IMR-90 (cell line): ENCODE measurements around the gene PPP5C. TPM values are rescaled to one million over a fixed set of nuclear protein-coding genes. Genes with fewer than 3 reads are reported as not detected.

ENCODE experiments used
- ATAC-seq: fragments of 200-7000 bp; cut with Tn5 transposase; 2 replicates; pipeline ENCODE4 v1.9.1; 2020; ENCODE audit warnings: low read depth, mild to moderate bottlenecking, moderate library complexity
- BruUV-seq: library from RNA; stranded (reverse); fragments of 400-500 nt; replicated peaks from 2 replicates; lab custom pipeline; 2021; lab: Mats Ljungman, UMichigan
- CTCF ChIA-PET: fragments of 300-600 bp; formaldehyde crosslinking; extraction: SDS; loops from one replicate; lab custom pipeline; 2021; ENCODE audit warnings: antibody characterized with exemption; lab: Yijun Ruan, JAX
- POLR2A ChIA-PET: fragments of 300-600 bp; sonication (Branson Sonifier 250); formaldehyde crosslinking; loops from one replicate; lab custom pipeline; 2022; ENCODE audit warnings: antibody characterized with exemption; ENCODE audit not compliant: unreplicated experiment; lab: Charles Lee
- DNase-seq: peaks from one replicate; pipeline ENCODE4 v3.0.0; 2013
- H2AFZ ChIP-seq: replicated peaks from 2 replicates; pipeline ENCODE3; 2013; ENCODE audit warnings: low read length, mild to moderate bottlenecking; ENCODE audit not compliant: poor library complexity
- H2AK5ac ChIP-seq: 2 replicates; pipeline ENCODE4 v1.6.1; 2013; ENCODE audit warnings: low read depth, low read length, inconsistent platforms
- H2AK9ac ChIP-seq: replicated peaks from 2 replicates; pipeline ENCODE3; 2013; ENCODE audit warnings: mild to moderate bottlenecking, low read depth, low read length, moderate library complexity; ENCODE audit not compliant: poor library complexity
- H2BK120ac ChIP-seq: 2 replicates; pipeline ENCODE4 v1.6.1; 2013; ENCODE audit warnings: low read depth, low read length, inconsistent platforms
- H2BK15ac ChIP-seq: 3 replicates; pipeline ENCODE4 v1.6.1; 2013; ENCODE audit warnings: low read depth, low read length, inconsistent platforms
- H2BK20ac ChIP-seq: 2 replicates; pipeline ENCODE4 v1.6.1; 2013; ENCODE audit warnings: low read depth, mild to moderate bottlenecking, inconsistent platforms, low read length, moderate library complexity
- H2BK5ac ChIP-seq: 2 replicates; pipeline ENCODE4 v1.6.1; 2013; ENCODE audit warnings: mild to moderate bottlenecking, low read depth, low read length, inconsistent platforms; ENCODE audit not compliant: poor library complexity, severe bottlenecking
- H3K14ac ChIP-seq: replicated peaks from 2 replicates; pipeline ENCODE4 v1.6.1; 2013; ENCODE audit warnings: low read depth, low read length, inconsistent platforms
- H3K18ac ChIP-seq: 2 replicates; pipeline ENCODE4 v1.6.1; 2013; ENCODE audit warnings: low read depth, low read length, control low read depth
- H3K23ac ChIP-seq: 2 replicates; pipeline ENCODE4 v1.6.1; 2013; ENCODE audit warnings: low read depth, low read length, inconsistent platforms
- H3K27ac ChIP-seq: 2 replicates; pipeline ENCODE4 v1.5.1; 2013; ENCODE audit warnings: mild to moderate bottlenecking, control low read depth, low read length; ENCODE audit not compliant: insufficient read depth
- H3K27me3 ChIP-seq: 2 replicates; pipeline ENCODE4 v1.6.1; 2013; ENCODE audit warnings: low read length; ENCODE audit not compliant: control insufficient read depth, insufficient read depth
- H3K36me3 ChIP-seq: 2 replicates; pipeline ENCODE4 v1.6.1; 2013; ENCODE audit warnings: low read length, mixed read lengths; ENCODE audit not compliant: control insufficient read depth, insufficient read depth
- H3K4ac ChIP-seq: 2 replicates; pipeline ENCODE4 v1.6.1; 2013; ENCODE audit warnings: low read depth, low read length, inconsistent platforms
- H3K4me1 ChIP-seq: 2 replicates; pipeline ENCODE4 v1.6.1; 2013; ENCODE audit warnings: low read length, mixed read lengths; ENCODE audit not compliant: control insufficient read depth, insufficient read depth
- H3K4me2 ChIP-seq: 2 replicates; pipeline ENCODE4 v1.6.1; 2013; ENCODE audit warnings: low read depth, mild to moderate bottlenecking, control low read depth, low read length, moderate library complexity
- H3K4me3 ChIP-seq: 2 replicates; pipeline ENCODE4 v1.5.1; 2013; ENCODE audit warnings: low read depth, mild to moderate bottlenecking, control low read depth, low read length, moderate library complexity; ENCODE audit not compliant: insufficient read depth
- H3K56ac ChIP-seq: 2 replicates; pipeline ENCODE4 v1.6.1; 2013; ENCODE audit warnings: low read length, inconsistent platforms; ENCODE audit not compliant: insufficient read depth; ENCODE audit errors: extremely low read depth
- H3K79me1 ChIP-seq, 2 experiments: 2 replicates each; pipeline ENCODE4 v1.6.1; 2013; ENCODE audit warnings: low read length in 2 of 2, inconsistent platforms in 1 of 2, low read depth in 1 of 2
- H3K9ac ChIP-seq: 2 replicates; pipeline ENCODE4 v1.6.1; 2013; ENCODE audit warnings: low read depth, low read length, control low read depth
- H3K9me1 ChIP-seq: 2 replicates; pipeline ENCODE4 v1.6.1; 2013; ENCODE audit warnings: low read length, inconsistent platforms; ENCODE audit not compliant: insufficient read depth
- H3K9me3 ChIP-seq: 2 replicates; pipeline ENCODE4 v1.6.1; 2013; ENCODE audit warnings: low read length; ENCODE audit not compliant: control insufficient read depth, insufficient read depth
- H4K20me1 ChIP-seq: 2 replicates; pipeline ENCODE4 v1.6.1; 2013; ENCODE audit warnings: low read length, inconsistent platforms; ENCODE audit not compliant: insufficient read depth
- H4K5ac ChIP-seq: 2 replicates; pipeline ENCODE4 v1.6.1; 2013; ENCODE audit warnings: mild to moderate bottlenecking, low read depth, low read length, control low read depth
- H4K8ac ChIP-seq, 2 experiments: 2 replicates each; pipeline ENCODE4 v1.6.1; 2013; ENCODE audit warnings: low read depth in 2 of 2, low read length in 2 of 2, control low read depth in 1 of 2, inconsistent platforms in 1 of 2
- H4K91ac ChIP-seq: 2 replicates; pipeline ENCODE4 v1.6.1; 2013; ENCODE audit warnings: low read depth, low read length, inconsistent platforms; ENCODE audit not compliant: insufficient read depth
- ELK1 ChIP-seq: fragments of 150-350 bp; IDR thresholded peaks from 2 replicates; pipeline ENCODE4 v1.6.1; 2016; ENCODE audit warnings: low read depth, mild to moderate bottlenecking, low read length, moderate library complexity, borderline replicate concordance
- FOS ChIP-seq: fragments of 150-350 bp; IDR thresholded peaks from 2 replicates; pipeline ENCODE4 v1.6.1; 2016; ENCODE audit warnings: low read depth, low read length
- NFE2L2 ChIP-seq: fragments of 150-350 bp; IDR thresholded peaks from 2 replicates; pipeline ENCODE4 v1.6.1; 2016; ENCODE audit warnings: low read depth, mild to moderate bottlenecking, low read length
- POLR2A ChIP-seq: IDR thresholded peaks from 2 replicates; pipeline ENCODE4 v1.6.1; 2012; ENCODE audit warnings: mild to moderate bottlenecking, low read depth, low read length
- RAD21 ChIP-seq: IDR thresholded peaks from 2 replicates; pipeline ENCODE4 v1.6.1; 2012; ENCODE audit warnings: low read length, improper control_type of control experiment
- RCOR1 ChIP-seq: IDR thresholded peaks from 2 replicates; pipeline ENCODE4 v1.6.1; 2012; ENCODE audit warnings: mild to moderate bottlenecking, low read length, improper control_type of control experiment; ENCODE audit not compliant: insufficient replicate concordance
- RFX5 ChIP-seq: IDR thresholded peaks from 2 replicates; pipeline ENCODE4 v1.8.0; 2012; ENCODE audit warnings: low read depth, mild to moderate bottlenecking, low read length, moderate library complexity
- WGBS, 2 experiments: methylation state at CpG; one replicate each; pipeline versions ENCODE4 v1.1.5 to v1.1.7; 2013; ENCODE audit warnings: missing lambda C conversion rate in 2 of 2; ENCODE audit not compliant: insufficient read length in 1 of 2; ENCODE audit errors: extremely low coverage in 2 of 2; 5-methylcytosine and 5-hydroxymethylcytosine counted together
- dilution Hi-C: fragments of 300-500 bp; cut with HindIII; formaldehyde crosslinking; loops from one replicate; pipeline ENCODE4 v1.14.3; 2018; ENCODE audit warnings: low sequenced_read_pairs; ENCODE audit not compliant: unreplicated experiment
- in situ Hi-C: fragments of 300-500 bp; cut with MboI; formaldehyde crosslinking; loops from 3 replicates; pipeline ENCODE4 v1.14.3; 2019; ENCODE audit warnings: low sequenced_read_pairs, inconsistent platforms, mixed read lengths
- intact Hi-C: fragments of 100-400 bp; cut with micrococcal nuclease; formaldehyde crosslinking; loops from 2 replicates; pipeline ENCODE4 v1.10.0; 2022
- polyA plus RNA-seq, 3 experiments: library from polyadenylated mRNA; depleted of rRNA; stranded (reverse); fragments of >200 nt; gene quantifications; 2 replicates each; pipeline ENCODE4 v1.2.3, GENCODE V29; 2012; ENCODE audit warnings: low replicate concordance in 1 of 3
- total RNA-seq: library from RNA; depleted of rRNA; stranded (reverse); fragments of >200 nt; gene quantifications from 2 replicates; pipeline ENCODE4 v1.2.3, GENCODE V29; 2012
- TF ChIP-seq, protein P1 (sequence below): fragments of 150-350 bp; IDR thresholded peaks from 2 replicates; pipeline ENCODE4 v1.6.1; 2017; ENCODE audit warnings: mild to moderate bottlenecking, antibody characterized with exemption, low read length, low read depth

Gene PPP5C
- total and polyA plus RNA-seq, 2 of the 4 experiments (the other 2 are of a cell fraction), result 80.5 to 128 TPM

GRCh38 chr19:46392837-46393236 lies 46.0 kb downstream of the PPP5C start:
- no peak overlapping the region for H3K4me3 ChIP-seq
- H3K79me1 ChIP-seq, result 0 out of 4 replicates have a peak, but pooled peaks cover 0 to 9% of the 10 kb centered on the region in 2 experiments
- 0 out of 2 replicates have a peak overlapping the region, but pooled peaks have one; percentile 3 for H3K18ac ChIP-seq
- H4K8ac ChIP-seq, result peak overlapping the region in 1 of 2 experiments; percentile 79; a peak in 2 of 4 replicates
- CTCF ChIA-PET, result interaction anchor here (0.8 kb wide), 1 partner anchor 23 kb away, joined by 3 read pairs; no protein-coding TSS in a partner anchor
- ATAC-seq, result peak; percentile 24
- in situ Hi-C loops, result no loop called here
- no peaks in the 10 kb centered on the region; the same call in 1 of the 2 replicates for H4K20me1 ChIP-seq
- H3K27ac ChIP-seq, result peak overlapping the region; percentile 63
- peak overlapping the region; percentile 7; the same call in 1 of the 3 replicates for H2BK15ac ChIP-seq
- peaks cover 6% of the 10 kb centered on the region for H3K9me3 ChIP-seq
- H2AK5ac ChIP-seq, result peak overlapping the region; percentile 59; the same call in 1 of the 2 replicates
- H2AK9ac ChIP-seq, result no peak overlapping the region
- no TSS peak for BruUV-seq
- no peak for DNase-seq
- H3K9me1 ChIP-seq, result peaks cover 13% of the 10 kb centered on the region
- WGBS, 2 experiments, result no CpG with 5 or more reads among the region's 4 CpGs
- H2BK120ac ChIP-seq, result peak overlapping the region; percentile 69
- H3K23ac ChIP-seq, result peak overlapping the region; percentile 18
- no peaks in the 10 kb centered on the region for H3K27me3 ChIP-seq
- peaks cover 15% of the 10 kb centered on the region for H3K4me1 ChIP-seq
- peak overlapping the region; percentile 61 for H3K4ac ChIP-seq
- peak overlapping the region; percentile 22 for H2BK5ac ChIP-seq
- peak overlapping the region; percentile 66 for H4K91ac ChIP-seq
- 0 out of 2 replicates have a peak overlapping the region, but pooled peaks have one; percentile 6 for H4K5ac ChIP-seq
- intact Hi-C loops, result no loop called here
- H3K36me3 ChIP-seq, result peaks cover 32% of the 10 kb centered on the region
- H2BK20ac ChIP-seq, result peak overlapping the region; percentile 21; the same call in 1 of the 2 replicates
- H3K14ac ChIP-seq, result peak overlapping the region; percentile 24
- 0 out of 2 replicates have a peak overlapping the region, but pooled peaks have one; percentile 3 for H3K9ac ChIP-seq
- no peak overlapping the region for H2AFZ ChIP-seq
- POLR2A ChIA-PET, result no interaction called here
- peak overlapping the region; percentile 65 for H3K4me2 ChIP-seq
- dilution Hi-C loops, result no loop called here
- no peak for TF ChIP-seq POLR2A
- no peak for TF ChIP-seq ELK1
- TF ChIP-seq, protein P1, sequence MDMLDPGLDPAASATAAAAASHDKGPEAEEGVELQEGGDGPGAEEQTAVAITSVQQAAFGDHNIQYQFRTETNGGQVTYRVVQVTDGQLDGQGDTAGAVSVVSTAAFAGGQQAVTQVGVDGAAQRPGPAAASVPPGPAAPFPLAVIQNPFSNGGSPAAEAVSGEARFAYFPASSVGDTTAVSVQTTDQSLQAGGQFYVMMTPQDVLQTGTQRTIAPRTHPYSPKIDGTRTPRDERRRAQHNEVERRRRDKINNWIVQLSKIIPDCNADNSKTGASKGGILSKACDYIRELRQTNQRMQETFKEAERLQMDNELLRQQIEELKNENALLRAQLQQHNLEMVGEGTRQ, result no peak
- no peak for TF ChIP-seq FOS
- no peak for TF ChIP-seq RCOR1
- TF ChIP-seq NFE2L2, result no peak
- no peak for TF ChIP-seq RFX5
- TF ChIP-seq RAD21, result no peak
- H3K56ac ChIP-seq, result no peak overlapping the region; the same call in 1 of the 2 replicates
